ENCODE measurements around the gene LRRC4C.

The LRRC4C gene

GRCh38 chr11:40118026-40118425 is 1341.4 kb downstream of the LRRC4C start:
- Histone ChIP-seq H3K36me3 (ENCODE audit: insufficient read depth, low read length) (no peaks in the 10 kb centered on the region), H4K20me1 (ENCODE audit: insufficient read depth, low read length) (no peaks in the 10 kb centered on the region), H3K27me3 (ENCODE audit: insufficient read depth, low read length) (no peaks in the 10 kb centered on the region), H2AFZ (ENCODE audit: low read length) (no peak overlapping the region), H3K9me3 (ENCODE audit: low read length) (no peaks in the 10 kb centered on the region), H3K27ac (ENCODE audit: low read depth, low read length, poor library complexity, severe bottlenecking) (no peak overlapping the region), H3K4me2 (ENCODE audit: low read length) (no peak overlapping the region), H3K4me1 (ENCODE audit: insufficient read depth, low read length, severe bottlenecking) (no peaks in the 10 kb centered on the region), H3K9ac (ENCODE audit: low read length) (no peak overlapping the region), H3F3A (ENCODE audit: insufficient read depth, low read length) (no peaks in the 10 kb centered on the region), H3K4me3 (ENCODE audit: low read depth, low read length, poor library complexity, severe bottlenecking) (no peak overlapping the region), H3K79me2 (ENCODE audit: insufficient read depth, low read length) (no peaks in the 10 kb centered on the region), H3K9me2 (ENCODE audit: low read depth, low read length) (no peaks in the 10 kb centered on the region)
- TF ChIP-seq CTCF (IDR thresholded peaks at IDR 0.05; ENCODE audit: low read length) (no peak), EZH2 (IDR thresholded peaks at IDR 0.05; ENCODE audit: borderline replicate concordance, low read length) (no peak)

- no peaks in the 10 kb centered on the region for H3K36me3 ChIP-seq (ENCODE audit: insufficient read depth, low read length)
Observed at GRCh38 chr11:40104941-40105550, 1354.4 kb downstream of the LRRC4C start.

GRCh38 chr11:40100781-40101180 is 1358.7 kb downstream of the LRRC4C start:
- no peaks in the 10 kb centered on the region for H3K9me3 ChIP-seq (ENCODE audit: low read length)

More at GRCh38 chr11:40104941-40105550, 1354.4 kb downstream of the LRRC4C start:
- no peak for TF ChIP-seq EZH2 (IDR thresholded peaks at IDR 0.05; ENCODE audit: borderline replicate concordance, low read length)
- no peak overlapping the region for H3K27ac ChIP-seq (ENCODE audit: low read depth, low read length, poor library complexity, severe bottlenecking)
- H3F3A ChIP-seq (ENCODE audit: insufficient read depth, low read length), result no peaks in the 10 kb centered on the region
- no peak overlapping the region for H3K4me3 ChIP-seq (ENCODE audit: low read depth, low read length, poor library complexity, severe bottlenecking)
- H3K9me3 ChIP-seq (ENCODE audit: low read length), result no peaks in the 10 kb centered on the region
- H4K20me1 ChIP-seq (ENCODE audit: insufficient read depth, low read length), result no peaks in the 10 kb centered on the region
- H3K4me2 ChIP-seq (ENCODE audit: low read length), result no peak overlapping the region
- H3K9ac ChIP-seq (ENCODE audit: low read length), result no peak overlapping the region
- H3K79me2 ChIP-seq (ENCODE audit: insufficient read depth, low read length), result no peaks in the 10 kb centered on the region
- H3K27me3 ChIP-seq (ENCODE audit: insufficient read depth, low read length), result no peaks in the 10 kb centered on the region
- no peaks in the 10 kb centered on the region for H3K9me2 ChIP-seq (ENCODE audit: low read depth, low read length)
- no peaks in the 10 kb centered on the region for H3K4me1 ChIP-seq (ENCODE audit: insufficient read depth, low read length, severe bottlenecking)
- H2AFZ ChIP-seq (ENCODE audit: low read length), result no peak overlapping the region

More at GRCh38 chr11:40100781-40101180, 1358.7 kb downstream of the LRRC4C start:
- no peaks in the 10 kb centered on the region for H3K79me2 ChIP-seq (ENCODE audit: insufficient read depth, low read length)
- no peaks in the 10 kb centered on the region for H3K27me3 ChIP-seq (ENCODE audit: insufficient read depth, low read length)
- H3K36me3 ChIP-seq (ENCODE audit: insufficient read depth, low read length), result no peaks in the 10 kb centered on the region
- H3K4me1 ChIP-seq (ENCODE audit: insufficient read depth, low read length, severe bottlenecking), result no peaks in the 10 kb centered on the region
- no peak overlapping the region for H3K9ac ChIP-seq (ENCODE audit: low read length)
- H3K27ac ChIP-seq (ENCODE audit: low read depth, low read length, poor library complexity, severe bottlenecking), result no peak overlapping the region
- no peak overlapping the region for H3K4me3 ChIP-seq (ENCODE audit: low read depth, low read length, poor library complexity, severe bottlenecking)
- TF ChIP-seq EZH2 (IDR thresholded peaks at IDR 0.05; ENCODE audit: borderline replicate concordance, low read length), result no peak
- TF ChIP-seq CTCF (IDR thresholded peaks at IDR 0.05; ENCODE audit: low read length), result no peak
- no peaks in the 10 kb centered on the region for H3F3A ChIP-seq (ENCODE audit: insufficient read depth, low read length)
- H2AFZ ChIP-seq (ENCODE audit: low read length), result no peak overlapping the region
- H4K20me1 ChIP-seq (ENCODE audit: insufficient read depth, low read length), result no peaks in the 10 kb centered on the region
- no peak overlapping the region for H3K4me2 ChIP-seq (ENCODE audit: low read length)
- H3K9me2 ChIP-seq (ENCODE audit: low read depth, low read length), result no peaks in the 10 kb centered on the region

All from OCI-LY1 (cell line).